Ishikawa (cell line): ENCODE data around the gene CDH23.

Experiments used
- CEBPB ChIP-seq: IDR thresholded peaks from 2 replicates; pipeline ENCODE4 v1.6.1; 2012
- CREB1 ChIP-seq: IDR thresholded peaks from 2 replicates; pipeline ENCODE4 v1.6.1; 2012; ENCODE audit warnings: low read depth
- EGR1 ChIP-seq: IDR thresholded peaks from 2 replicates; pipeline ENCODE4 v1.6.1; 2012
- EP300 ChIP-seq: IDR thresholded peaks from 2 replicates; pipeline ENCODE4 v1.6.1; 2012; ENCODE audit warnings: borderline replicate concordance
- FOXM1 ChIP-seq: IDR thresholded peaks from 2 replicates; pipeline ENCODE4 v1.6.1; 2012; ENCODE audit warnings: low read depth, borderline replicate concordance
- MAX ChIP-seq: IDR thresholded peaks from 2 replicates; pipeline ENCODE4 v1.6.1; 2012
- NFIC ChIP-seq: IDR thresholded peaks from 2 replicates; pipeline ENCODE4 v1.6.1; 2012
- RAD21 ChIP-seq: IDR thresholded peaks from 2 replicates; pipeline ENCODE4 v1.6.1; 2012; ENCODE audit warnings: low read depth
- REST ChIP-seq: IDR thresholded peaks from 2 replicates; pipeline ENCODE4 v1.6.1; 2012; ENCODE audit warnings: low read depth, mild to moderate bottlenecking
- TAF1 ChIP-seq: IDR thresholded peaks from 2 replicates; pipeline ENCODE4 v1.6.1; 2012; ENCODE audit warnings: low read depth, mild to moderate bottlenecking
- TCF12 ChIP-seq: IDR thresholded peaks from 2 replicates; pipeline ENCODE4 v1.6.1; 2012; ENCODE audit warnings: low read depth
- TEAD4 ChIP-seq: IDR thresholded peaks from 2 replicates; pipeline ENCODE4 v1.6.1; 2012
- USF1 ChIP-seq: IDR thresholded peaks from 2 replicates; pipeline ENCODE4 v1.6.1; 2012
- YY1 ChIP-seq: IDR thresholded peaks from 2 replicates; pipeline ENCODE4 v1.6.1; 2012; ENCODE audit warnings: low read depth

- TF ChIP-seq CREB1 = no peak
- no peak for TF ChIP-seq TCF12
- no peak for TF ChIP-seq TAF1
- no peak for TF ChIP-seq FOXM1
- no peak for TF ChIP-seq EP300
- TF ChIP-seq MAX = no peak
- TF ChIP-seq NFIC = no peak
- no peak for TF ChIP-seq RAD21
- TF ChIP-seq CEBPB = no peak
- no peak for TF ChIP-seq YY1
- TF ChIP-seq USF1 = no peak
- no peak for TF ChIP-seq EGR1
- TF ChIP-seq TEAD4 = no peak
- TF ChIP-seq REST = no peak
These were observed 35.1 kb upstream of the CDH23 start for GRCh38 chr10:71361581-71361980.
